OCI-LY1 (cell line): Measurements from ENCODE around the gene HELQ.

ENCODE experiments used
- H2AFZ ChIP-seq: fragments of 200-600 bp; sonication (generic), shearing (Covaris generic); 2 replicates; pipeline ENCODE4 v1.6.0; 2014; ENCODE audit warnings: antibody characterized with exemption, mild to moderate bottlenecking, low read length
- H3F3A ChIP-seq: fragments of 200-600 bp; sonication (generic), shearing (Covaris generic); 2 replicates; pipeline ENCODE4 v1.6.0; 2014; ENCODE audit warnings: mild to moderate bottlenecking, antibody characterized with exemption, low read length, moderate library complexity; ENCODE audit not compliant: insufficient read depth
- H3K27ac ChIP-seq: fragments of 200-600 bp; sonication (generic); 2 replicates; pipeline ENCODE4 v1.5.1; 2014; ENCODE audit warnings: low read length, mixed run types, mild to moderate bottlenecking, low read depth; ENCODE audit not compliant: poor library complexity, severe bottlenecking
- H3K27me3 ChIP-seq: fragments of 200-600 bp; sonication (generic); 2 replicates; pipeline ENCODE4 v1.6.0; 2014; ENCODE audit warnings: antibody characterized with exemption, mild to moderate bottlenecking, low read length, moderate library complexity; ENCODE audit not compliant: insufficient read depth
- H3K36me3 ChIP-seq: fragments of 200-600 bp; sonication (generic); 2 replicates; pipeline ENCODE4 v1.6.1; 2014; ENCODE audit warnings: mild to moderate bottlenecking, antibody characterized with exemption, low read length, moderate library complexity, mixed read lengths; ENCODE audit not compliant: insufficient read depth
- H3K4me1 ChIP-seq: fragments of 200-600 bp; sonication (generic); 2 replicates; pipeline ENCODE4 v1.5.1; 2014; ENCODE audit warnings: mild to moderate bottlenecking, low read length, moderate library complexity; ENCODE audit not compliant: insufficient read depth, severe bottlenecking
- H3K4me2 ChIP-seq: fragments of 200-600 bp; sonication (generic), shearing (Covaris generic); 2 replicates; pipeline ENCODE4 v1.6.1; 2014; ENCODE audit warnings: low read length
- H3K4me3 ChIP-seq: fragments of 200-600 bp; sonication (generic); 2 replicates; pipeline ENCODE4 v1.5.1; 2014; ENCODE audit warnings: low read length, low read depth, mild to moderate bottlenecking, mixed read lengths; ENCODE audit not compliant: poor library complexity, severe bottlenecking
- H3K79me2 ChIP-seq: fragments of 200-600 bp; shearing (Covaris generic); 2 replicates; pipeline ENCODE4 v1.6.1; 2016; ENCODE audit warnings: mixed run types, low read length, mixed read lengths; ENCODE audit not compliant: insufficient read depth
- H3K9ac ChIP-seq: fragments of 200-600 bp; sonication (generic), shearing (Covaris generic); 2 replicates; pipeline ENCODE4 v1.6.1; 2014; ENCODE audit warnings: mild to moderate bottlenecking, low read length, mixed read lengths
- H3K9me2 ChIP-seq: fragments of 200-600 bp; sonication (generic), shearing (Covaris generic); 2 replicates; pipeline ENCODE4 v1.6.1; 2014; ENCODE audit warnings: low read depth, mild to moderate bottlenecking, low read length, mixed read lengths
- H3K9me3 ChIP-seq: fragments of 200-600 bp; shearing (Covaris generic); 2 replicates; pipeline ENCODE4 v1.6.1; 2014; ENCODE audit warnings: low read length, mixed read lengths
- H4K20me1 ChIP-seq: fragments of 200-600 bp; sonication (generic), shearing (Covaris generic); 2 replicates; pipeline ENCODE4 v1.6.0; 2016; ENCODE audit warnings: mild to moderate bottlenecking, low read length; ENCODE audit not compliant: insufficient read depth
- EZH2 ChIP-seq: fragments of 200-600 bp; sonication (generic), shearing (Covaris generic); IDR thresholded peaks from 2 replicates; pipeline ENCODE4 v1.8.0; 2017; ENCODE audit warnings: borderline replicate concordance, mixed run types, mild to moderate bottlenecking, antibody characterized with exemption, low read length, moderate library complexity, mixed read lengths
- TF ChIP-seq, protein P1 (sequence below): fragments of 200-600 bp; sonication (generic), shearing (Covaris generic); IDR thresholded peaks from 2 replicates; pipeline ENCODE4 v1.5.1; 2017; ENCODE audit warnings: mild to moderate bottlenecking, antibody characterized with exemption, low read length, moderate library complexity, mixed read lengths

Gene HELQ

DNA sequence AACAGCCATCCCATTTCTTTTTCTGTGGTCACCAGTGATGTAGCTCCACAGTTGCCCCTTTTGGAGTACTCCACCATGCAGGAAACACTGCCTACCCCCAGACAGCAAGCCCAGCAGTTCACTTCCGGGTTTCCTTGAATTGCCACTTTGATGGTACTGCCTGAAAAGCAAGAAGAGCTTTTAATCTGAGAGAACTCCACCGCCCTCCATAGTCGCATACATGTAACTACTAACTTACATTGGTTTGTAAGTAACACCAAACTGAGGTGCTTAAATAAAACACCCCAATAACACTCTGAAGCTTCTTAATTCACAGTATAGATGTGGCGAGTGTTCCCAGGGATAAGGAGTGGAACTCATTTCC, 67.3 kb downstream of the HELQ start:
- TF ChIP-seq, protein P1, sequence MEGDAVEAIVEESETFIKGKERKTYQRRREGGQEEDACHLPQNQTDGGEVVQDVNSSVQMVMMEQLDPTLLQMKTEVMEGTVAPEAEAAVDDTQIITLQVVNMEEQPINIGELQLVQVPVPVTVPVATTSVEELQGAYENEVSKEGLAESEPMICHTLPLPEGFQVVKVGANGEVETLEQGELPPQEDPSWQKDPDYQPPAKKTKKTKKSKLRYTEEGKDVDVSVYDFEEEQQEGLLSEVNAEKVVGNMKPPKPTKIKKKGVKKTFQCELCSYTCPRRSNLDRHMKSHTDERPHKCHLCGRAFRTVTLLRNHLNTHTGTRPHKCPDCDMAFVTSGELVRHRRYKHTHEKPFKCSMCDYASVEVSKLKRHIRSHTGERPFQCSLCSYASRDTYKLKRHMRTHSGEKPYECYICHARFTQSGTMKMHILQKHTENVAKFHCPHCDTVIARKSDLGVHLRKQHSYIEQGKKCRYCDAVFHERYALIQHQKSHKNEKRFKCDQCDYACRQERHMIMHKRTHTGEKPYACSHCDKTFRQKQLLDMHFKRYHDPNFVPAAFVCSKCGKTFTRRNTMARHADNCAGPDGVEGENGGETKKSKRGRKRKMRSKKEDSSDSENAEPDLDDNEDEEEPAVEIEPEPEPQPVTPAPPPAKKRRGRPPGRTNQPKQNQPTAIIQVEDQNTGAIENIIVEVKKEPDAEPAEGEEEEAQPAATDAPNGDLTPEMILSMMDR: peak; percentile 30
- no peak for TF ChIP-seq EZH2
- Histone ChIP-seq H2AFZ (no peak overlapping the region), H3K9ac (no peak overlapping the region), H3K27ac (no peak overlapping the region), H3F3A (no peaks in the 10 kb centered on the region; the same call in 1 of the 2 replicates), H3K9me2 (no peaks in the 10 kb centered on the region), H3K4me2 (no peak overlapping the region), H3K27me3 (peaks cover 4% of the 10 kb centered on the region; the same call in 1 of the 2 replicates), H3K4me3 (no peak overlapping the region), H3K36me3 (no peaks in the 10 kb centered on the region), H4K20me1 (no peaks in the 10 kb centered on the region), H3K9me3 (no peaks in the 10 kb centered on the region), H3K4me1 (no peaks in the 10 kb centered on the region), H3K79me2 (no peaks in the 10 kb centered on the region)

DNA sequence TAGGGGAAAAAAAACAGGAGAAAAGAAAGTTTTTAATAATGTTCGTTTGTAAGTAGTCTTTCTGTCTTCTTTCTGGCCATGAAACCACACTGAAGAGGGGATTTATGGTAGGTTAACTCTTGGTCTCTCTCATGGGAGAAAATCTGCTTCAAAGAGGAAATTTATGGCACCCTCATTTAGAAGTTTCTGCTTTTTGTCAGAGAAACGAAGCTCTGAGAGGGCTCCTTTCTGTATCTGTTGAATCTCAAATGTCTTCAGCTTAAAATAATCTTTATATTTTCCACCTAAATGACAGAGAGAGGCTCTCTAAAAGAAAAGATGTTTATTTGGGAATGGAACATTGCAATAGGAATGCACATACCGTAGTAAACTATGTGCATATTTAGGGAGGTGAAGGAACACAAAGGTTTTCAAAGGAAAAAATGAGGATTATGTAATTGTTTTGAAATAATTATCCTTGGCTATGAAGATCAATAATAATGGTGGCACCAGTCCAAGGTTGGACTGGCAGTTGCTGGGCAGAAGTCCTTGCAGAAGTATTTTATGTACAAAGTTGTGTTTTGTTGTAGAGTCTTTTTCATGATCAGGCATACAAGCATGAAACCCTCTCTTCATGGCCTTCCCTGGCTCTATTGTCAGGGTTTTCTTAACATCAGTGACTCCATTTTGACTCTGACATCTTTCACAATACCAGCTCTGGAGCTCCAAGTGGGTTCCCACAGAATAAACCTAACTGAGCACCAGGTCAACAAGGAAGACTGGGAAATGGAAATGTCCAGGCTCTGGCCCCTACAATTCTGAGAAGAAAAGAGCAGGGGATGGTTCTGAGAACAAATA, 67.9 kb downstream of the HELQ start:
- no peaks in the 10 kb centered on the region for H3K9me3 ChIP-seq
- TF ChIP-seq EZH2: no peak
- TF ChIP-seq, protein P1: no peak
- no peaks in the 10 kb centered on the region for H3K79me2 ChIP-seq
- no peak overlapping the region for H3K9ac ChIP-seq
- no peak overlapping the region for H3K4me3 ChIP-seq
- H3K4me1 ChIP-seq: no peaks in the 10 kb centered on the region
- H3K27me3 ChIP-seq: peaks cover 4% of the 10 kb centered on the region; the same call in 1 of the 2 replicates
- H3K27ac ChIP-seq: no peak overlapping the region
- no peaks in the 10 kb centered on the region for H3K9me2 ChIP-seq
- no peaks in the 10 kb centered on the region for H4K20me1 ChIP-seq
- no peaks in the 10 kb centered on the region; the same call in 1 of the 2 replicates for H3F3A ChIP-seq
- no peak overlapping the region for H2AFZ ChIP-seq
- H3K4me2 ChIP-seq: no peak overlapping the region
- H3K36me3 ChIP-seq: no peaks in the 10 kb centered on the region

DNA sequence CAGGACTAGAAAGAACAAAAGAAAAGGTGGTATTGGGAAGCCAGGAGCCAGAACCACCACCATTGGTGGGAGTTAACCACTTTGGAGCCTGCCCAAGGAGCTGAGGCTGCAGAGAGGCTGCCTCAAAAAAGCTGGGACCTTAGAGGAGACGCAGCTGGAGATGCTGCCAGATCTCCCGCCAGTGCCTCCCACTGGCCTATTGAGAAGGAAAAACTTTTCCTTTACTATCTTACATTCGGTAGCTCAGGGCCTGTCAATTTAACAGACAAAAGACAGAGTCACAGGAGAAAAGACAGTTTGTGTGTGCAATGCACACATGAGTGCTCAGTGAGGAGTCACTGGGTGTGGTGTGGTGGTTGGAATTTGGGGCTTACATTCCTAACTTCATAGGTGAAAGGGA, 68.6 kb downstream of the HELQ start:
- H3K4me1 ChIP-seq: no peaks in the 10 kb centered on the region
- no peaks in the 10 kb centered on the region for H3K36me3 ChIP-seq
- H3K79me2 ChIP-seq: no peaks in the 10 kb centered on the region
- H3K27me3 ChIP-seq: peaks cover 4% of the 10 kb centered on the region; the same call in 1 of the 2 replicates
- H3K4me3 ChIP-seq: no peak overlapping the region
- TF ChIP-seq, protein P1: no peak
- no peak for TF ChIP-seq EZH2
- no peak overlapping the region for H2AFZ ChIP-seq
- H3K9me2 ChIP-seq: no peaks in the 10 kb centered on the region
- no peak overlapping the region for H3K9ac ChIP-seq
- H3K4me2 ChIP-seq: no peak overlapping the region
- H3F3A ChIP-seq: no peaks in the 10 kb centered on the region; the same call in 1 of the 2 replicates
- H3K9me3 ChIP-seq: no peaks in the 10 kb centered on the region
- no peaks in the 10 kb centered on the region for H4K20me1 ChIP-seq
- H3K27ac ChIP-seq: no peak overlapping the region
